Tibial artery (tissue), 4 donors: ENCODE data around the gene DCANP1.
A peak's percentile ranks its signal among the peaks of the same experiment; 100 is the strongest.

Experiments
- DNase-seq, 2 donors: peaks; one replicate each; pipeline ENCODE4 v3.0.0-alpha.2; 2019
- H3K27ac ChIP-seq, 2 donors: fragments of 200-600 bp; sonication (generic) in 1 of 2; 1 replicate in 1 of 2; 2 replicates in 1 of 2; pipeline ENCODE4 v1.5.1; 2018 to 2019; ENCODE audit warnings: mild to moderate bottlenecking in 1 of 2
- H3K27me3 ChIP-seq, 2 donors: fragments of 200-600 bp; sonication (generic) in 1 of 2; one replicate each; pipeline versions ENCODE4 v1.5.1 to v1.6.0; 2016 to 2019
- H3K36me3 ChIP-seq, 3 donors: fragments of 200-600 bp; sonication (generic) in 2 of 3; one replicate each; pipeline ENCODE4 v1.5.1; 2016 to 2019; ENCODE audit warnings: mild to moderate bottlenecking in 2 of 3
- H3K4me1 ChIP-seq, 4 donors: fragments of 200-600 bp; sonication (generic) in 2 of 4; 1 replicate in 3 of 4; 2 replicates in 1 of 4; pipeline ENCODE4 v1.5.1; 2016 to 2019
- H3K4me3 ChIP-seq, 2 donors: fragments of 200-600 bp; sonication (generic) in 1 of 2; 1 replicate in 1 of 2; 2 replicates in 1 of 2; pipeline ENCODE4 v1.5.1; 2018 to 2019; ENCODE audit warnings: mild to moderate bottlenecking in 2 of 2
- H3K9me3 ChIP-seq, 3 donors: fragments of 200-600 bp; sonication (generic) in 1 of 3; one replicate each; pipeline ENCODE4 v1.5.1; 2016 to 2019
- CTCF ChIP-seq, 2 experiments: fragments of 200-600 bp in 1 of 2; fragments of 450-650 bp in 1 of 2; IDR thresholded peaks; one replicate each; pipeline ENCODE4 v1.5.1; 2017 to 2019; ENCODE audit warnings: antibody characterized with exemption in 2 of 2, mild to moderate bottlenecking in 1 of 2, moderate library complexity in 1 of 2
- intact Hi-C: fragments of 100-400 bp; cut with DNase I; formaldehyde crosslinking; loops from one replicate; pipeline ENCODE4 v1.15.0; 2023; ENCODE audit warnings: low total_unique reads

DCANP1 gene

DNA sequence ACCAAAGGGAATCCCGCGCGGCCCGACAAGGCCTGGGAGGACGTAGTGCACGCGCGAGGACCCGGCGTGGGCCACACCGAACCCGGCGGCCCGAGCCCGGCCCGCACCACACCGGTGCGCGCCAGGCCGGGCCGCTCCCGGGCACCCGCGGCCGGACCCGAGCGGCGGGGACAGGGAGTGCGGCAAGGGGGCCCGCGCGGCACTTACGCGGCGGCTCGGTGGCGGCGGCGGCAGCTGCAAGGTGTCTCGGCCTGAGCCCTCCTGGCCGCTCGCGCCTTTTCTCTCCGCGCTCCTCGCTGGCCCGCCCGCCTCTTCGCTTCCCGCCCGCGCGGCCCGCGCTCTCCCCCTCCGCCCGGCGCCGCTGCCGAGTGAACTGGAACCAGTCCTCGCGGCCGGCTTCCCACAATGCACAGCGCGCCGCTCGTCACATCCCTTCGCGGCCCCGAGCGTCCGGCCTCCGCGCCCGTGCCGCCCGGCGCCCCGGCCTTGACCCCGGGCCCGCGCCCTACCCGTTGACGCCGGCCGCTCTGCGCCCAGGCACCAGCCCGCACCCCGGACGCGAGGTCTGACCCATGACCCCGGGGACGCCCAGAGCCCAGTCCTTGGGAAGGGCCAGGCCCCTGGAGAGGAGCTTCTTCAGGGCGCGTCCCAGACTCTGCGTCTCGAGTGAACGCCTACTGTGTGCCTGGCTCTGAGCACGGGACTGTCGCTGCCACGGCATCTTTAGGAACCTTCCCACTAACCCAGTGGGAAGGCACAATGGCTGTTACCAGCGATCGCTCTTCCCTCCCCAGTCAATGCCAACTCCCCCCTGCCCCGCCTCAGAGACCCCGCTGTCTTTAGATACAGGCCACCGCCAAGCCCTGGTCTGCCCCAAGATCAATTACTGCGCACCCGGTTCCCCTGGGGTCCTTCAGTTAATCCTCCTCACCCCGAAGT lies 48.0 kb downstream of the DCANP1 start, which contains the start of gene MACROH2A1:
MACROH2A1 (minus strand) TSS at position 377 of the 939 bp plus-strand sequence. CDS start 10,138 bp downstream, outside the sequence.
- peak within 1 kb of the TSS; percentile 74 to 85 for H3K27ac ChIP-seq
- H3K27me3 ChIP-seq = no peaks in the 10 kb centered on the region
- peak within 1 kb of the TSS; percentile 74 to 88 for H3K4me3 ChIP-seq
- intact Hi-C loops = no loop called here
- peak; percentile 88 to 93 for DNase-seq
- H3K9me3 ChIP-seq = no peaks in the 10 kb centered on the region
- H3K36me3 ChIP-seq = no peaks in the 10 kb centered on the region
- peaks cover 0 to 44% (median 32%) of the 10 kb centered on the region in 4 donors for H3K4me1 ChIP-seq
- no peak for TF ChIP-seq CTCF (IDR thresholded peaks at IDR 0.05)

DNA sequence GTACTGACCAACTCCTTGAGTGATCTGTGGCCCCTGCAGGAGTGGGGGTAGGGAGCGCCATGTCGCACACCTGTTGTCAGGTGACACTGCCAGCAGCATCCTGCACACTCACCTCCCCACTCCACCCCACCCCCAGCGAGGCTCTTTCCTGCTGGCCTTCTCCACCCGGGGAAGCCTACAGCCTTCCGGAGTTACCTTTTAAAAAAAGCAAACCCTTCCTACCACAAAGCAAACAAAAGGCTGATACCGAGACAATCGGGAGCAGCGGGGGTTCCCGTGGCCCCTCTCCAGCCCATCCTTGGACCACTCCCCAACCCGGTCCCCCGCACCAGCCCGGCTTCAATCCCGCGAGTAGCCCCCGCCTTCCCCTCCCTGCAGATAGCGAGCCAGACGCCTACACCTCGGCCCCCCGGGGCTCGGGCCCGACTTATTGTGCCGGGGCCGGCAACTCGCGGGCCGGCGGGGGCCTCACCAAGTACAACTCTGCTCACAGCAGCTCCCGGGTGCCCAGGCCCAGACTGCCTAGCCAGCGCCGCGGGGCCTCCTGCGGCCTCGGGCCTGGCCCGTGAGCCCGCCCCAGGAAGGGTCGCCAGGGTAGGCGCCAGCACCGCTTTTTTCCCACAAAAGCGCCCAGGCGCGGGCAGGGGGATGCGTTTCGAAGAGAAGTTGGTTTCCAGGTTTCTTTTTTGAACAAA lies 48.8 kb downstream of the DCANP1 start:
- peak overlapping the region; percentile 74 to 88 for H3K4me3 ChIP-seq
- intact Hi-C loops = no loop called here
- DNase-seq = no peak
- no peaks in the 10 kb centered on the region for H3K36me3 ChIP-seq
- H3K27ac ChIP-seq = peak overlapping the region; percentile 74 to 85
- no peak for TF ChIP-seq CTCF (IDR thresholded peaks at IDR 0.05)
- H3K27me3 ChIP-seq = no peaks in the 10 kb centered on the region
- H3K9me3 ChIP-seq = no peaks in the 10 kb centered on the region
- peaks cover 0 to 51% (median 36%) of the 10 kb centered on the region in 4 donors for H3K4me1 ChIP-seq

- H3K27me3 ChIP-seq = no peaks in the 10 kb centered on the region
- intact Hi-C loops = no loop called here
- no peaks in the 10 kb centered on the region for H3K36me3 ChIP-seq
- no peak overlapping the region for H3K4me3 ChIP-seq
- no peak overlapping the region for H3K27ac ChIP-seq
- DNase-seq = no peak
- H3K9me3 ChIP-seq = no peaks in the 10 kb centered on the region
- no peak for TF ChIP-seq CTCF (IDR thresholded peaks at IDR 0.05)
- peaks cover 0 to 63% (median 38%) of the 10 kb centered on the region in 4 donors for H3K4me1 ChIP-seq
Measured at GRCh38 chr5:135397084-135397483, 50.1 kb downstream of the DCANP1 start.

GRCh38 chr5:135396459-135397055 lies 50.6 kb downstream of the DCANP1 start:
- H3K9me3 ChIP-seq = no peaks in the 10 kb centered on the region
- DNase-seq = no peak
- no peak overlapping the region for H3K4me3 ChIP-seq
- H3K27me3 ChIP-seq = no peaks in the 10 kb centered on the region
- H3K36me3 ChIP-seq = no peaks in the 10 kb centered on the region
- peaks cover 0 to 67% (median 40%) of the 10 kb centered on the region in 4 donors for H3K4me1 ChIP-seq
- TF ChIP-seq CTCF (IDR thresholded peaks at IDR 0.05) = no peak
- intact Hi-C loops = no loop called here
- no peak overlapping the region for H3K27ac ChIP-seq

DNA sequence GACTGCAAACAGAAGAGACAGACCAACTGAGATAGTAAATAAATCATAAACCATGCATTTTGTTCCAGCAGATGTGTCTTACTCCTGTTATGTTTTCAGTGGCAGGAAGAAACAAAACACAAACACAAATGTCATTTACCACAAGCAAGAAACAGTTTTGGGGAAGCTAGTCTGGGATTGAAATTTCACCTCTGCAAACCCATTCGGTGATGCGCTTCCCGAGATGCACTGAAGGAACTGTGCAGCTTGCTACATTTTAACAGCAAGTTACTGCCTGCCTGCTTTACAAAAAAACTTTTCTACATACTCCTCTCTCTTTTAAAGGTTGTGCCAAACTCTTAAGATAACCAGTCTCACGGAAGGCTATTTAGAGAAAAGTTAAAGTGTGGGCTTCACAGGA lies 51.3 kb downstream of the DCANP1 start:
- Histone ChIP-seq H3K27ac (no peak overlapping the region), H3K4me3 (no peak overlapping the region)

More for the DNA sequence above, 51.3 kb downstream of the DCANP1 start:
- no peaks in the 10 kb centered on the region for H3K27me3 ChIP-seq
- H3K36me3 ChIP-seq = no peaks in the 10 kb centered on the region
- no peak for TF ChIP-seq CTCF (IDR thresholded peaks at IDR 0.05)
- DNase-seq = no peak
- H3K4me1 ChIP-seq = peaks cover 0 to 74% (median 44%) of the 10 kb centered on the region in 4 donors
- intact Hi-C loops = no loop called here
- H3K9me3 ChIP-seq = no peaks in the 10 kb centered on the region
